Activated CD4-positive, alpha-beta T cell treated with anti-CD3 and anti-CD28 coated beads, Interleukin-2, Interleukin-6, amounts not matched to agents 100 ng/mL and 50 ng/mL, durations not matched to agents 16 hours and 8 hours (primary cell): ENCODE measurements around the gene GTF3C2.

Source experiments
- DNase-seq: peaks from one replicate; pipeline ENCODE4 v3.0.0-alpha.2; 2020

The GTF3C2 gene

DNA sequence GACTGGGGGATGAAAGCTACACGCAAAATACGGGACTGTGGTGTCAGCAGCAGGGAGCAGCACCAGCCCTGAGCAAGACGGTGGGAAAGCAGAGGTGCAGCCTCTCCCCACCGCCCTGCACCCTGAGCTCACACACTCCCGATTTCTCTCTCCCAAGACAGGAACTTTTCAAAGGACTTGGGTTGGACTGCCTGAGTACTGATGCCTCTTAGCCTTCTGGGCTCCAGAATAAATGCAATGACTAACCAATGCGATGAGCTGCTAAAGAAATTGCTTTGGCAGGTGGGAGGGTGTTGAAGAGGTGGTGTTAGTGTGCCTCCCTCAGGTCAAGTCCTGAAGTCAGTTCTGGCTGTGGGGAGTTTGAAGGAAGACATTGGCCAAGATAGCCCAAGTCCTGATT lies 64.7 kb downstream of the GTF3C2 start:
- DNase-seq, result no peak

DNA sequence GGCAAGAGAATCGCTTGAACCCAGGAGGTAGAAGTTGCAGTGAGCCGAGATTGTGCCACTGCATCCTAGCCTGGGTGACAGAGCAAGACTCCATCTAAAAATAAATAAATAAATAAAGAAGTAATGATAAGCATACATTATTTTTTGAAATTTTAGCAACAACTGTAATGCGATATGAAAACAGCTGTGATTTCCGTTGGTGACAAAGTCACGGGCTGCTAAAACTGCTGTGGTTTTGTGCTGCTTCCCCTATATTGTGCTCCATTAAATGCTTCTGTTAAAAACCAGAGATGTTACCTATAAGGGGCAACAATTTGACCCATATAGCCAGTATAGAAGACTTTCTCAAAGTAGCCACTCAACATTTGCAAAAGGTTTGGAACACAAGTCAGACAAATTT lies 66.0 kb downstream of the GTF3C2 start:
- DNase-seq, result no peak

DNA sequence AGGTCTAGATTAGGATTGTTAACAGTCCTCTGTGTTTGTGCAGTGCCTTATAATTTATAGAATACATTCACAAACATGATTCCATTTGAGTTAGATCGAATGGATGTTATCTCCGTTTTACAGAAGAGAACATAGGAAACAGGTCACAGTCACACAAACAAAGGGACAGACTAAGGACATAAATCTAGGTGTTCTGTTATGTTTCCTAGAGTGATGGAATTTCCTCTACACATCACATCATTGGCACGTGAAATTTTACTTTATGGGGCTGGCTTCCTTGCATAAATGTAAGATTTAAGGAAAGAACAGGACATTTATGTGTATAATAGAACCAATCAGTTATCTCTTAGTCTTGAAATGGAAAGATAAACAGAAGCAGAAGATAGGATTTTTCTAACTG lies 68.0 kb downstream of the GTF3C2 start:
- no peak for DNase-seq

DNA sequence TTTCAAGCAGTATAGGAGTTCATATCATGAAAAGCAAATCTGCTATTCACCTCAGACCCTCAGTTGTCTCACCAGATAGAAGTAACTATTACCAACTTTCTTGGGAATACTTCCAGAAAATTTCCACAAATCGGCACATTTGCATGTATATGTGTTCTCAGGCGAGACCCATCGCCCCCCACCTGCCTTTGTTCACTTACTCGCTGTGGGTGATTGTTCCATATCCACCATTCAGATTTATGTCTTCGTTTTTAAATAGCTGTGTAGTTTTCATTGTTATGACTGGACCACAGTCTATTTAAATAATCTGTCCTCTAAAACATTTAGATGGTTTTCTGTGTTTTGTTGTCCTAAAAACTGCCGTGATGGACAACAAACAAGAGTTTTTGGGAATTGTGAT lies 71.1 kb downstream of the GTF3C2 start:
- DNase-seq, result no peak

DNA sequence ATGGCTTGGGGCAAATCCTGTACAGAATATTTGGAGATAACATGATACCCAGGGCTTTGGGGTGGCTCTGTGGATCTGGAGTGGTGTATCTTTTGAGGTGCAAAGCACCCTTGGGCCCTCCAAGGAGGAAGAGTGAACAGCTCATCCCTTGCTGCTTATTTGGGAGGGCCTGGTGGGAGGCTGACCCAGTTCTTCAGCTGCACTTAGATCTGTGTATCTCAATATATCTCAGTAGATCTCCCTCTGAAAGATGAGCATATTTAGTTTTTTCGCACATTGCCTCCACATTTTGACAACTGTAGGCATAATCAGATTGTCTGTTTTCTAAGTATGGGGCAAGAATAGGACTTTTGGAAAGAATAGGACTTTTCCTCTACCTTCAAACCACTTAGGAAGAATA lies 71.6 kb downstream of the GTF3C2 start:
- no peak for DNase-seq

DNA sequence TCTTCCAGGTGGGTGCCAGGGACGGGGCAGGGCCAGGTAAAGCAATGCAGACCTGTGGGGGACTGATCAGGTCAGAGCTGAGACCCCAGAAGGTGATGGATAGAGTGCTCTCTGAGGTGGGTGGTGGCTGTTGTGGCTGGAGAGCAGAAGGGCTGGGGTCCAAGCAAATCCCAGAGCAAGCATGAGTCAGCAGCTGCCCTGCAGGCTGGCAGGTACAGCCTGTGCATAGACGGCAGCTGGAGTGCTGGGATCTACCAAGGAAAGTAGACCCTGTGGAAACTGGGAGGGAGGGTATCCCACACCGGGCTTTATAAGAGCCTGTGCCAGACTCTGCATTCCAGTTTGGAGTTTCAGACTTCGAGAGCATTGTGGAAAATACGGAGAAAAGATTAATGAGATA lies 73.7 kb downstream of the GTF3C2 start:
- no peak for DNase-seq

DNA sequence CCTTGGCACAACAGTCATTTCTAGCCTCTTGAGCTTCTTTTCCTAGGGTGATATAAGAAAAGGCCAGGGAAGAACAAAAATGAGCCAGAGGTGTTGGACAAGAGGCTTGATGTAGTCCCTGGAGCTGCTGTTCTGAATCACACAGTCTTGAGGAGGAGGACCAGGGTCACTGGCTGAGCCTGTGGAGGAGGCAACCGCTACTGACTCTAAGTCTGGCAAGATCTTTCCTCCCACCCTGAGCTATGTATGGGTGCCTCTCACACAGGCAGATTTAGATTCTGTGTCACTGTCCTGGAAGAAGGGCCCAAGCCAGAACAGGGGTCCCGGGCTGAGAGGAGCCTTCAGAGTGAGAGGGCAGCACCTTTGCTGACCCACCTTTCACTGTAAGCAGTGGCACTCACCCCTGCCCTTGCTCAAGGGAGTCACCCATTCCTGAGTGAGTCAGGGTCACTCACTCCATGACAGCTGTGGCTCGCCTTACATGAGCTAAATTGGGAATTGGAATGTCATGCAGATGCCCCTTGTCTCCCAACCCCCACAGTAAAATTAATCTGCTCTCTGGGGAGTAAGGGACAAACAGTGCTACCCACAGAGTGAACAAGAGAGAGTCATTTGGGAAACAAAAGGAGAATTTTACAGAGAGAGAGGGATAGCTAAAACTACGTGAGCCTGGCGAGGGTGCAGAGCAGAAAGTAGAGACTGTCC lies 74.6 kb downstream of the GTF3C2 start, which contains the start of gene TRIM54:
TSS of gene TRIM54 (plus strand) at position 575 of the 705 bp plus-strand sequence. CDS start 303 bp downstream, outside the sequence.
- no peak for DNase-seq

DNA sequence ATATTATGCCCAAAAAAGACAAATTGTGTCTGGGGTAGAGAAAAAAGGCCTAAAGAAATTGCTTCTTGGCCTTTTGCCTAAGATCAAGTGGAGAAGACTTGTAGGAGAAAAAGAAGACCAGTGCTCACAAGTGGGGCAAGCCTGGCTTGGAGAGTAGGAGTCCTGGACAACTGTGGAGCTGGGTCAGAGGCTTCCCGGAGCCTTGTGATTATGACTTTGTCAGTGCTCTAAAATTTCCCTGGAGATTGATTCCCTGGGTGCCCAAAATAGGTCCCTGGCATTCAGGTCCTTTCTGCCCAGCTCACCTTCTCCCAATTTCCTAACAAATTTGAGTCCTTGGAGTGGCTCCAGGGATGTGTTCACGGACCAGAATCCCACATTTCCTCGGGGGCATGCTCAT lies 75.1 kb downstream of the GTF3C2 start:
- DNase-seq, result no peak

DNA sequence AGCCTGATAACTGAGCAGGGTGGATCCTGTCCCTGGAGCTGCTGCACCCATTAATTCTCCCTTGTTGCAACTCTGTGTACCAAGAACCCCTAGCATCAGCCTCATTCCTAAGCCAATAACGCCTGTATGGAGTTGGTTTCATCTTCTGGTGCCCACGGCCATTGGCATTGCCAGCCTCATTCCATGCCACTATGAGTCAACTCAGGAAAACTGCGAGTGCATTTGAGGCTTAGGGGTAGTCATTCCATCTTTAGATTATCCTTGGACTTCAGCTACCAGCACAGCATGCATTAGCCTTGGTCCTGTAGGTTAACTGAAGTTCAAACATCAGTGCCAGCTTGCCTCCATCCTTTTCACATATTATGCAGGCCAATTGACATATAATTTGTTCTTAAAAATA lies 75.7 kb downstream of the GTF3C2 start:
- DNase-seq, result no peak

DNA sequence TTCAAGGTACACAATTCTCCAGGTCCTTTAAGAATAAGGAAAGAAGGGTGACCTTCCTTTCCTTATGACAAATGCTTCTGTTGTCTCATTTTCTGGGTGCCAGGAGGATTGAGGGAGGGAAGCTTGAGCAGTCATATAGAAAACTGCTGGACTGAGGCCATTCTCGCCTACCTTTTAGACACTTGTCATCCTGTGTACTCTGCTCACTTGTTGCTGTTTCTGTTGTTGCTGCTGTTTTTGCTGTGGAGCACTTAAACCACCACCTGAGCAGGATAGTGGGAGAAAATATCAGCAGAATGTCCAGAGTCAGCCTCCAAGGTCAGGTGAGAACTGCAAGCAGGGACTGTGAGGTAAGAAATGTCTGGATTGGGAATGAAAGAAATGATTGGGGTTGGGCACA lies 78.6 kb downstream of the GTF3C2 start:
- no peak for DNase-seq
